ENCODE data around the gene BCL2L12. TPM values are rescaled to one million over a fixed set of nuclear protein-coding genes. Genes with fewer than 3 reads are reported as not detected.

Gene BCL2L12
- total and polyA plus RNA-seq, 2 donors (not counting 1 experiment from before 2014, with no cell fraction given) = 19.9 to 22.1 TPM

- Mint-ChIP-seq H3K27me3 (no peaks in the 10 kb centered on the region), H3K4me3 (peak overlapping the region; percentile 52), H3K9me3 (ENCODE audit: insufficient read depth) (no peaks in the 10 kb centered on the region), H3K27ac (peak overlapping the region; percentile 70), H3K4me1 (peaks cover 42% of the 10 kb centered on the region)
- Histone ChIP-seq H3K36me3 (replicated peaks in 1 of 2; ENCODE audit: control extremely low read depth in 1 of 2, control insufficient read depth in 1 of 2, extremely low read depth in 1 of 2, insufficient read depth in 2 of 2, low read length in 1 of 2) (peaks cover 0 to 48% of the 10 kb centered on the region in 2 experiments), H3K4me2 (replicated peaks; ENCODE audit: low read depth, low read length, poor library complexity, severe bottlenecking) (peak overlapping the region; percentile 48), H2AFZ (ENCODE audit: insufficient read depth, low read depth, low read length, poor library complexity, severe bottlenecking) (no peak overlapping the region), H3K9me3 (ENCODE audit: control extremely low read depth in 1 of 3, control insufficient read depth in 2 of 3, insufficient read depth in 1 of 3, low read length in 2 of 3) (peaks cover 0 to 5% (median 0%) of the 10 kb centered on the region in 3 donors), H4K20me1 (ENCODE audit: control insufficient read depth, insufficient read depth, low read length, poor library complexity, severe bottlenecking) (peaks cover 78% of the 10 kb centered on the region), H3K9ac (ENCODE audit: low read length) (no peak overlapping the region), H3K27me3 (replicated peaks in 1 of 4; ENCODE audit: control extremely low read depth in 1 of 4, control insufficient read depth in 3 of 4, insufficient read depth in 4 of 4, low read length in 3 of 4) (no peaks in the 10 kb centered on the region), H3K79me2 (ENCODE audit: control insufficient read depth, insufficient read depth, low read length) (peaks cover 61% of the 10 kb centered on the region), H3K4me3 (ENCODE audit: control extremely low read depth in 1 of 5, extremely low read depth in 1 of 5, insufficient read depth in 1 of 5, low read depth in 2 of 5, low read length in 4 of 5) (no peak overlapping the region), H3K4me1 (ENCODE audit: control insufficient read depth in 2 of 2, insufficient read depth in 2 of 2, low read length in 2 of 2) (peaks cover 32 to 41% of the 10 kb centered on the region in 2 donors), H3K27ac (ENCODE audit: low read length in 2 of 2) (peak overlapping the region; percentile 41 to 93)
- ChIA-PET CTCF (interaction anchor here (0.6 to 1.9 kb wide), 24 partner anchors 9 to 459 kb away, joined by 3 to 10 read pairs (median 4); partner anchors contain the start of genes CPT1C, FLT3LG, NOSIP and PRRG2), POLR2A (interaction anchor here (0.6 to 0.9 kb wide), 4 partner anchors 15 to 472 kb away, joined by 3 to 6 read pairs (median 3); partner anchors contain the start of genes BCL2L12 and IRF3)
- DNase-seq = peak; percentile 93
- ATAC-seq (ENCODE audit: low read depth) = peak; percentile 16
- intact Hi-C loops (cut with micrococcal nuclease) = loop anchor here (1.0 kb wide), 1 partner anchor 90 kb away; no protein-coding TSS in a partner anchor
- 37% methylated on average over 36 of the region's 40 CpGs for WGBS (ENCODE audit: insufficient coverage)
- TF ChIP-seq CTCF (IDR thresholded peaks at IDR 0.05) = peak; percentile 98
- no peak for TF ChIP-seq EZH2 (IDR thresholded peaks at IDR 0.05; ENCODE audit: borderline replicate concordance, insufficient read depth, low read depth, low read length, poor library complexity, severe bottlenecking)
Observed at GRCh38 chr19:49680421-49681351, 15.0 kb downstream of the BCL2L12 start.

Data from B cell (primary cell).